Natural killer cell (primary cell): ENCODE measurements around the gene MMP11. TPM values are rescaled to one million over a fixed set of nuclear protein-coding genes. Genes with fewer than 3 reads are reported as not detected.

Experiments
- ATAC-seq, 3 donors: fragments of 150-1000 bp in 2 of 3; fragments of 200-7000 bp in 1 of 3; cut with Tn5 transposase; 1 replicate in 1 of 3; 2 replicates in 2 of 3; pipeline ENCODE4 v1.10.0; 2021; ENCODE audit warnings: mild to moderate bottlenecking in 2 of 3, moderate library complexity in 2 of 3
- DNase-seq, 2 donors: peaks; one replicate each; pipeline versions ENCODE4 v3.0.0 to v3.0.0-alpha.2; 2013 to 2021; ENCODE audit warnings: mixed read lengths in 1 of 2
- H3K27ac ChIP-seq: one replicate; pipeline ENCODE4 v1.5.1; 2013; ENCODE audit warnings: mild to moderate bottlenecking, low read length
- H3K27me3 ChIP-seq: one replicate; pipeline ENCODE4 v1.6.1; 2013; ENCODE audit warnings: low read length; ENCODE audit not compliant: control insufficient read depth, insufficient read depth
- H3K36me3 ChIP-seq: one replicate; pipeline ENCODE4 v1.6.1; 2013; ENCODE audit warnings: low read length; ENCODE audit not compliant: control insufficient read depth, insufficient read depth
- H3K4me1 ChIP-seq: one replicate; pipeline ENCODE4 v1.6.1; 2013; ENCODE audit warnings: low read length; ENCODE audit not compliant: control insufficient read depth, insufficient read depth
- H3K4me3 ChIP-seq: one replicate; pipeline ENCODE4 v1.5.1; 2013; ENCODE audit warnings: low read length
- H3K9me3 ChIP-seq: one replicate; pipeline ENCODE4 v1.6.1; 2013; ENCODE audit warnings: low read length; ENCODE audit not compliant: control insufficient read depth, insufficient read depth
- H3K27ac Mint-ChIP-seq, 2 donors: one replicate each; pipeline ENCODE4 v1.8.0; 2022; ENCODE audit warnings: mild to moderate bottlenecking in 2 of 2, mixed read lengths in 2 of 2, moderate library complexity in 1 of 2
- H3K27me3 Mint-ChIP-seq, 2 donors: one replicate each; pipeline ENCODE4 v1.8.0; 2022; ENCODE audit warnings: low read depth in 2 of 2, mixed read lengths in 2 of 2
- H3K36me3 Mint-ChIP-seq: one replicate; pipeline ENCODE4 v1.8.0; 2022; ENCODE audit warnings: mixed read lengths
- H3K4me1 Mint-ChIP-seq, 2 donors: one replicate each; pipeline ENCODE4 v1.8.0; 2022; ENCODE audit warnings: mixed read lengths in 2 of 2
- H3K4me3 Mint-ChIP-seq: one replicate; pipeline ENCODE4 v1.8.0; 2022; ENCODE audit warnings: mild to moderate bottlenecking, moderate library complexity, mixed read lengths
- H3K9me3 Mint-ChIP-seq, 2 donors: one replicate each; pipeline ENCODE4 v1.8.0; 2022; ENCODE audit warnings: mixed read lengths in 2 of 2
- CTCF ChIP-seq: fragments of 200-600 bp; IDR thresholded peaks from one replicate; pipeline ENCODE4 v1.8.0; 2022; ENCODE audit warnings: antibody characterized with exemption
- WGBS: methylation state at CpG from one replicate; pipeline ENCODE4 v1.1.7; 2013; ENCODE audit warnings: missing lambda C conversion rate; ENCODE audit not compliant: insufficient coverage; 5-methylcytosine and 5-hydroxymethylcytosine counted together
- intact Hi-C: fragments of 100-400 bp; cut with micrococcal nuclease; formaldehyde crosslinking; loops from one replicate; pipeline ENCODE4 v1.14.2; 2022
- total RNA-seq, 4 donors: library from RNA; stranded (reverse); fragments of 120-200 nt in 1 of 4; gene quantifications; one replicate each; pipeline versions ENCODE4 v1.2.3 to v1.2.4, GENCODE V29; 2013 to 2022

MMP11 gene
- total RNA-seq, 3 donors from 2014 or later (not counting 1 experiment from before 2014, with no cell fraction given), result 0.71 to 1.7 (median 0.91) TPM

GRCh38 chr22:23745791-23746190 is 26.9 kb upstream of the MMP11 start:
- Histone ChIP-seq H3K27me3 (no peaks in the 10 kb centered on the region), H3K9me3 (no peaks in the 10 kb centered on the region), H3K27ac (no peak overlapping the region), H3K4me3 (no peak overlapping the region), H3K36me3 (peaks cover 28% of the 10 kb centered on the region), H3K4me1 (peaks cover 10% of the 10 kb centered on the region)
- Mint-ChIP-seq H3K9me3 (no peaks in the 10 kb centered on the region), H3K27me3 (no peaks in the 10 kb centered on the region), H3K27ac (peak overlapping the region in 1 of 2 donors; percentile 58), H3K4me1 (peaks cover 26 to 33% of the 10 kb centered on the region in 2 donors), H3K4me3 (no peak overlapping the region), H3K36me3 (peaks cover 13% of the 10 kb centered on the region)
- WGBS, result 79% methylated on average over 6 of the region's 6 CpGs
- no peak for DNase-seq
- no peak for TF ChIP-seq CTCF
- no peak for ATAC-seq
- intact Hi-C loops, result no loop called here

GRCh38 chr22:23749841-23750301 is 22.8 kb upstream of the MMP11 start:
- Mint-ChIP-seq H3K27ac (peak overlapping the region; percentile 82 to 91), H3K4me1 (peaks cover 25 to 38% of the 10 kb centered on the region in 2 donors), H3K36me3 (peaks cover 3% of the 10 kb centered on the region), H3K4me3 (peak overlapping the region; percentile 92), H3K9me3 (no peaks in the 10 kb centered on the region), H3K27me3 (no peaks in the 10 kb centered on the region)
- Histone ChIP-seq H3K4me1 (peaks cover 26% of the 10 kb centered on the region), H3K27me3 (no peaks in the 10 kb centered on the region), H3K4me3 (no peak overlapping the region), H3K9me3 (no peaks in the 10 kb centered on the region), H3K36me3 (no peaks in the 10 kb centered on the region), H3K27ac (no peak overlapping the region)
- DNase-seq (no peak), ATAC-seq (no peak)
- TF ChIP-seq CTCF, result no peak
- intact Hi-C loops, result no loop called here
- 91% methylated on average over 12 of the region's 12 CpGs for WGBS

- Mint-ChIP-seq H3K9me3 (no peaks in the 10 kb centered on the region), H3K36me3 (no peaks in the 10 kb centered on the region), H3K4me1 (peaks cover 20 to 33% of the 10 kb centered on the region in 2 donors), H3K27ac (peak overlapping the region; percentile 82 to 91), H3K4me3 (peak overlapping the region; percentile 92), H3K27me3 (no peaks in the 10 kb centered on the region)
- Histone ChIP-seq H3K36me3 (no peaks in the 10 kb centered on the region), H3K9me3 (no peaks in the 10 kb centered on the region), H3K27ac (peak overlapping the region; percentile 52), H3K4me1 (peaks cover 26% of the 10 kb centered on the region), H3K4me3 (peak overlapping the region; percentile 53), H3K27me3 (no peaks in the 10 kb centered on the region)
- ATAC-seq (no peak), DNase-seq (no peak)
- no peak for TF ChIP-seq CTCF
- intact Hi-C loops, result no loop called here
- 39% methylated on average over 5 of the region's 5 CpGs for WGBS
Measured at GRCh38 chr22:23750367-23750713, 22.3 kb upstream of the MMP11 start.
